H9 (cell line): ENCODE data around the gene LNP1. TPM values are rescaled to one million over a fixed set of nuclear protein-coding genes. Genes with fewer than 3 reads are reported as not detected.

Experiments used
- DNase-seq: peaks from one replicate; pipeline ENCODE4 v3.0.0-alpha.2; 2017
- H2AFZ ChIP-seq: one replicate; pipeline ENCODE4 v1.6.1; 2013; ENCODE audit warnings: mild to moderate bottlenecking, low read length, control low read depth, moderate library complexity
- H2AK5ac ChIP-seq: 2 replicates; pipeline ENCODE4 v1.6.1; 2013; ENCODE audit warnings: low read length, control low read depth, mixed read lengths; ENCODE audit not compliant: insufficient read length
- H2BK120ac ChIP-seq: one replicate; pipeline ENCODE4 v1.6.1; 2013; ENCODE audit warnings: low read depth, mild to moderate bottlenecking, low read length, control low read depth, inconsistent platforms; ENCODE audit not compliant: poor library complexity, severe bottlenecking
- H2BK12ac ChIP-seq: 2 replicates; pipeline ENCODE4 v1.6.1; 2013; ENCODE audit warnings: low read length, control low read depth, mixed read lengths, low read depth; ENCODE audit not compliant: insufficient read length
- H2BK15ac ChIP-seq: 2 replicates; pipeline ENCODE4 v1.6.1; 2013; ENCODE audit warnings: low read depth, low read length, control low read depth
- H2BK20ac ChIP-seq: one replicate; pipeline ENCODE4 v1.6.1; 2013; ENCODE audit warnings: low read depth, mild to moderate bottlenecking, low read length, control low read depth, inconsistent platforms; ENCODE audit not compliant: poor library complexity, severe bottlenecking
- H2BK5ac ChIP-seq: 2 replicates; pipeline ENCODE4 v1.6.1; 2013; ENCODE audit warnings: low read length, control low read depth, mixed read lengths; ENCODE audit not compliant: insufficient read length
- H3K14ac ChIP-seq: 2 replicates; pipeline ENCODE4 v1.6.1; 2013; ENCODE audit warnings: low read length, control low read depth; ENCODE audit not compliant: insufficient read depth
- H3K18ac ChIP-seq: 2 replicates; pipeline ENCODE4 v1.6.1; 2013; ENCODE audit warnings: low read depth, mild to moderate bottlenecking, mixed read lengths, low read length, control low read depth; ENCODE audit not compliant: insufficient read length
- H3K23ac ChIP-seq: 2 replicates; pipeline ENCODE4 v1.6.1; 2013; ENCODE audit warnings: low read length, control low read depth, mixed read lengths, low read depth; ENCODE audit not compliant: insufficient read length
- H3K23me2 ChIP-seq: 2 replicates; pipeline ENCODE4 v1.6.1; 2013; ENCODE audit warnings: low read depth, mild to moderate bottlenecking, mixed read lengths, low read length, control low read depth; ENCODE audit not compliant: insufficient read length, poor library complexity, severe bottlenecking
- H3K27ac ChIP-seq: 2 replicates; pipeline ENCODE4 v1.5.1; 2013; ENCODE audit warnings: low read length, control low read depth, mixed read lengths, low read depth; ENCODE audit not compliant: insufficient read length
- H3K27me3 ChIP-seq: 2 replicates; pipeline ENCODE4 v1.6.1; 2013; ENCODE audit warnings: low read length, control low read depth, inconsistent platforms; ENCODE audit not compliant: insufficient read depth
- H3K4ac ChIP-seq: 2 replicates; pipeline ENCODE4 v1.6.1; 2013; ENCODE audit warnings: low read depth, mild to moderate bottlenecking, control low read depth, inconsistent platforms, low read length, moderate library complexity
- H3K4me1 ChIP-seq: 2 replicates; pipeline ENCODE4 v1.6.1; 2013; ENCODE audit warnings: low read length, control low read depth, inconsistent platforms; ENCODE audit not compliant: insufficient read depth
- H3K4me2 ChIP-seq: 2 replicates; pipeline ENCODE4 v1.6.1; 2013; ENCODE audit warnings: low read length, control low read depth, mixed read lengths; ENCODE audit not compliant: insufficient read length, insufficient read depth
- H3K56ac ChIP-seq: 2 replicates; pipeline ENCODE4 v1.6.1; 2013; ENCODE audit warnings: low read depth, mild to moderate bottlenecking, mixed read lengths, low read length, control low read depth; ENCODE audit not compliant: insufficient read length
- H3K79me1 ChIP-seq: 2 replicates; pipeline ENCODE4 v1.6.1; 2013; ENCODE audit warnings: low read depth, mild to moderate bottlenecking, moderate library complexity, low read length, control low read depth, inconsistent platforms; ENCODE audit not compliant: insufficient read depth, poor library complexity, severe bottlenecking
- H3K79me2 ChIP-seq: 2 replicates; pipeline ENCODE4 v1.6.1; 2013; ENCODE audit warnings: low read length, control low read depth, inconsistent platforms; ENCODE audit not compliant: insufficient read depth
- H3K9ac ChIP-seq: 2 replicates; pipeline ENCODE4 v1.6.1; 2013; ENCODE audit warnings: low read length, control low read depth, mixed read lengths; ENCODE audit not compliant: insufficient read length; ENCODE audit errors: extremely low read depth
- H3K9me3 ChIP-seq: one replicate; pipeline ENCODE4 v1.6.1; 2013; ENCODE audit warnings: low read depth, low read length, inconsistent platforms; ENCODE audit not compliant: control insufficient read depth
- H3T11ph ChIP-seq: one replicate; pipeline ENCODE4 v1.6.1; 2013; ENCODE audit warnings: mild to moderate bottlenecking, low read length, control low read depth, inconsistent platforms
- H4K20me1 ChIP-seq: one replicate; pipeline ENCODE4 v1.6.1; 2013; ENCODE audit not compliant: control insufficient read depth, insufficient read length, insufficient read depth
- H4K5ac ChIP-seq: 2 replicates; pipeline ENCODE4 v1.6.1; 2013; ENCODE audit warnings: low read depth, mild to moderate bottlenecking, mixed read lengths, low read length, control low read depth; ENCODE audit not compliant: insufficient read length
- H4K8ac ChIP-seq: replicated peaks from 2 replicates; pipeline ENCODE4 v1.6.1; 2013; ENCODE audit warnings: low read length, control low read depth, mixed read lengths, low read depth; ENCODE audit not compliant: insufficient read length
- H4K91ac ChIP-seq: 2 replicates; pipeline ENCODE4 v1.6.1; 2013; ENCODE audit warnings: low read depth, mild to moderate bottlenecking, moderate library complexity, mixed read lengths, low read length, control low read depth; ENCODE audit not compliant: insufficient read length
- H3K27ac Mint-ChIP-seq, 3 experiments: 2 replicates in 2 of 3; 3 replicates in 1 of 3; pipeline ENCODE4 v1.8.0; 2020 to 2021; ENCODE audit warnings: mixed read lengths in 3 of 3, mild to moderate bottlenecking in 1 of 3, moderate library complexity in 1 of 3
- H3K27me3 Mint-ChIP-seq: 2 replicates; pipeline ENCODE4 v1.8.0; 2021; ENCODE audit warnings: low read depth, mild to moderate bottlenecking, moderate library complexity, mixed read lengths
- H3K36me3 Mint-ChIP-seq, 3 experiments: 2 replicates in 2 of 3; 3 replicates in 1 of 3; pipeline ENCODE4 v1.8.0; 2020 to 2021; ENCODE audit warnings: low read depth in 3 of 3, mixed read lengths in 3 of 3; ENCODE audit not compliant: insufficient read depth in 1 of 3
- H3K4me1 Mint-ChIP-seq, 2 experiments: 2 replicates each; pipeline ENCODE4 v1.8.0; 2020; ENCODE audit warnings: mixed read lengths in 2 of 2
- H3K4me3 Mint-ChIP-seq, 2 experiments: 2 replicates in 1 of 2; 3 replicates in 1 of 2; pipeline ENCODE4 v1.8.0; 2020 to 2021; ENCODE audit warnings: mild to moderate bottlenecking in 2 of 2, mixed read lengths in 2 of 2, moderate library complexity in 1 of 2
- H3K9me3 Mint-ChIP-seq, 2 experiments: 2 replicates in 1 of 2; 3 replicates in 1 of 2; pipeline ENCODE4 v1.8.0; 2020; ENCODE audit warnings: mild to moderate bottlenecking in 2 of 2, mixed read lengths in 2 of 2, moderate library complexity in 1 of 2
- CTCF ChIP-seq: fragments of 200-600 bp; sonication (generic); conservative IDR thresholded peaks from 3 replicates; pipeline ENCODE4 v1.8.0; 2021; ENCODE audit warnings: antibody characterized with exemption, mild to moderate bottlenecking
- WGBS: extraction: QIAGEN DNeasy Blood & Tissue Kit; methylation state at CpG from one replicate; pipeline ENCODE4 v1.1.7; 2013; ENCODE audit warnings: missing lambda C conversion rate, low lambda C conversion rate, mixed read lengths; ENCODE audit not compliant: insufficient read length; ENCODE audit errors: extremely low coverage; 5-methylcytosine and 5-hydroxymethylcytosine counted together
- total RNA-seq: library from RNA; stranded (reverse); gene quantifications from 2 replicates; pipeline ENCODE4 v1.2.1, GENCODE V29; 2021

The LNP1 gene
- total RNA-seq, 1 experiment from 2014 or later: 4.1 TPM

- H2BK12ac ChIP-seq: no peak overlapping the region
- no peak overlapping the region for H4K5ac ChIP-seq
- peaks cover 4% of the 10 kb centered on the region for H3K79me1 ChIP-seq
- H3K9me3 ChIP-seq: no peaks in the 10 kb centered on the region
- H2BK20ac ChIP-seq: no peak overlapping the region
- H3K4me2 ChIP-seq: no peak overlapping the region
- no peak overlapping the region for H3K9ac ChIP-seq
- peaks cover 5% of the 10 kb centered on the region; the same call in 1 of the 2 replicates for H3K79me2 ChIP-seq
- no peak overlapping the region for H2AK5ac ChIP-seq
- no peaks in the 10 kb centered on the region for H3K23me2 ChIP-seq
- H3T11ph ChIP-seq: no peak overlapping the region
- peaks cover 0 to 3% of the 10 kb centered on the region in 2 experiments; a peak in 2 of 5 replicates for H3K9me3 Mint-ChIP-seq
- no peak overlapping the region for H2BK120ac ChIP-seq
- H3K56ac ChIP-seq: no peak overlapping the region
- no peak overlapping the region for H2AFZ ChIP-seq
- no peak overlapping the region for H3K18ac ChIP-seq
- H2BK15ac ChIP-seq: no peak overlapping the region
- no peak overlapping the region for H3K14ac ChIP-seq
- no peaks in the 10 kb centered on the region for H3K27me3 Mint-ChIP-seq
- TF ChIP-seq CTCF: no peak
- no peak overlapping the region for H4K8ac ChIP-seq
- no peaks in the 10 kb centered on the region for H3K27me3 ChIP-seq
- WGBS: no CpG with 5 or more reads among the region's 8 CpGs
- no peak overlapping the region for H3K4me3 Mint-ChIP-seq
- H3K27ac ChIP-seq: no peak overlapping the region
- H2BK5ac ChIP-seq: no peak overlapping the region
- no peaks in the 10 kb centered on the region for H4K20me1 ChIP-seq
- no peak for DNase-seq
- H3K23ac ChIP-seq: no peak overlapping the region
- H3K36me3 Mint-ChIP-seq: peaks cover 26 to 55% (median 50%) of the 10 kb centered on the region in 3 experiments
- H3K4me1 Mint-ChIP-seq: no peaks in the 10 kb centered on the region
- H4K91ac ChIP-seq: no peak overlapping the region
- H3K27ac Mint-ChIP-seq: no peak overlapping the region; a peak in 1 of 7 replicates
- no peaks in the 10 kb centered on the region for H3K4me1 ChIP-seq
- H3K4ac ChIP-seq: no peak overlapping the region
These were observed 16.4 kb upstream of the LNP1 start for GRCh38 chr3:100384733-100385525.
